ENCODE results near the gene ZCCHC9.
"Not testable (repeated sequence)": the region's sequence is repeated elsewhere in the genome, so short reads cannot be mapped to it uniquely, and the experiment has no call there.

Gene ZCCHC9

DNA sequence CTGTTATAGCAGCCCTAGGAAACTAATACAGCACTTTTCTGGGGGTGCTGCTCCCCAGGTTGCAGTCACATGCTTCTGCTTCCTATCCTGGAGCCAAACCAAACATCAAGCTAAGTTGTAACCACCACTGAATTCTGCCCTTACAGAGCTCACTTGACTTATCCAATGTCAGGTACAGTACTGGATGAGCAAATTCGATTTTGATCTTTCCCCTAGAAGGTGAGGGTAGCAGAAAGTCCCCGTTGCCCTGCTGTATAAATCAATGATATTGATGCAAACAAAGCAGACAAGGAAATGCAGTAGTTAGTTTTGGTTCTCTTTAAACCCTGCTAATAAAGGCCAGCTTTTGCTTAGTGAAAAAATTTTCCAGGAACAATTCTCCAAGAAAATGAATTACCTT, 36.4 kb downstream of the ZCCHC9 start:
- Mint-ChIP-seq H3K27ac (no peak overlapping the region), H3K4me3 (no peak overlapping the region), H3K4me1 (no peaks in the 10 kb centered on the region), H3K36me3 (ENCODE audit: low read depth) (no peaks in the 10 kb centered on the region), H3K27me3 (ENCODE audit: low read depth) (no peaks in the 10 kb centered on the region), H3K9me3 (no peaks in the 10 kb centered on the region)
- TF ChIP-seq, protein P1, sequence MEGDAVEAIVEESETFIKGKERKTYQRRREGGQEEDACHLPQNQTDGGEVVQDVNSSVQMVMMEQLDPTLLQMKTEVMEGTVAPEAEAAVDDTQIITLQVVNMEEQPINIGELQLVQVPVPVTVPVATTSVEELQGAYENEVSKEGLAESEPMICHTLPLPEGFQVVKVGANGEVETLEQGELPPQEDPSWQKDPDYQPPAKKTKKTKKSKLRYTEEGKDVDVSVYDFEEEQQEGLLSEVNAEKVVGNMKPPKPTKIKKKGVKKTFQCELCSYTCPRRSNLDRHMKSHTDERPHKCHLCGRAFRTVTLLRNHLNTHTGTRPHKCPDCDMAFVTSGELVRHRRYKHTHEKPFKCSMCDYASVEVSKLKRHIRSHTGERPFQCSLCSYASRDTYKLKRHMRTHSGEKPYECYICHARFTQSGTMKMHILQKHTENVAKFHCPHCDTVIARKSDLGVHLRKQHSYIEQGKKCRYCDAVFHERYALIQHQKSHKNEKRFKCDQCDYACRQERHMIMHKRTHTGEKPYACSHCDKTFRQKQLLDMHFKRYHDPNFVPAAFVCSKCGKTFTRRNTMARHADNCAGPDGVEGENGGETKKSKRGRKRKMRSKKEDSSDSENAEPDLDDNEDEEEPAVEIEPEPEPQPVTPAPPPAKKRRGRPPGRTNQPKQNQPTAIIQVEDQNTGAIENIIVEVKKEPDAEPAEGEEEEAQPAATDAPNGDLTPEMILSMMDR (IDR thresholded peaks at IDR 0.05; ENCODE audit: unreplicated experiment in 3 of 3), result no peak

DNA sequence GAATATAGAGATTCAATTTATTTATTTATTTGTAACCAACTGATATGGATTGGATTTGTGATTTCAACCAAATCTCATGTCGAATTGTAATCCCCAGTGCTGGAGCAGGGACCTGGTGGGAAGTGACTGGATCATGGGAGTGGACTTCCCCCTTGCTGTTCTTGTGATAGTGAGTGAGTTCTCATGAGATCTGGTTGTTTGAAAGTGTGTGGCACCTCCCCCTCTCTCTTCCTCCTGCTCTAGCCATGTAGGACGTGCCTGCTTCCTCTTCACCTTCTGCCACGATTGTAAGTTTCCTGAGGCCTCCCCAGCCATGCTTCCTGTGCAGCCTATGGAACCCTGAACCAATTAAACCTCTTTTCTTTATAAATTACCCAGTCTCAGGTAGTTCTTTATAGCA, 36.8 kb downstream of the ZCCHC9 start:
- H3K27me3 Mint-ChIP-seq (ENCODE audit: low read depth); H3K4me3 Mint-ChIP-seq; H3K4me1 Mint-ChIP-seq; H3K27ac Mint-ChIP-seq; H3K36me3 Mint-ChIP-seq (ENCODE audit: low read depth); H3K9me3 Mint-ChIP-seq: not testable (repeated sequence)

DNA sequence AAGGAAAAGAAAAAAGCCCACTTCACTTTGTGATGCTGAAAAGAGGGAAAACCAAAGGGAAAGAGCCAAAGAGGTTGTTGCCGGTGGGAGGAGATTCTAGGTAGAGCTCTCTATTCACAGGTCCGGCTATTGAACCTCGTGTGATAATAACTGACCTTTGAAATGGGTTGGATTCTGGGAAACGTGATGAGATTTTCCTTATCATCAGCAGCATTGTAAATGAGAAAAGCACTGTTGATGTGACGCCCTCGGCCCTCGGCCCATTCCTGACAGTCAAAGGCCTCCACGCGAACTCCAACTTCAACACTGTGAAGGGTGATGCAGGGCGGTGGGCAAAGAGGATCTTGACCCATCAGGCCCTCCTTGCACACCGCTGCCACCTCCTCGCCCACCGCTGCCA, 43.3 kb downstream of the ZCCHC9 start:
- no peak overlapping the region for H3K27ac Mint-ChIP-seq
- no peaks in the 10 kb centered on the region for H3K4me1 Mint-ChIP-seq
- no peaks in the 10 kb centered on the region for H3K36me3 Mint-ChIP-seq (ENCODE audit: low read depth)
- H3K27me3 Mint-ChIP-seq (ENCODE audit: low read depth), result peaks cover 5% of the 10 kb centered on the region
- H3K9me3 Mint-ChIP-seq, result no peaks in the 10 kb centered on the region
- no peak overlapping the region for H3K4me3 Mint-ChIP-seq
- TF ChIP-seq, protein P1 (IDR thresholded peaks at IDR 0.05; ENCODE audit: unreplicated experiment in 3 of 3), result no peak

DNA sequence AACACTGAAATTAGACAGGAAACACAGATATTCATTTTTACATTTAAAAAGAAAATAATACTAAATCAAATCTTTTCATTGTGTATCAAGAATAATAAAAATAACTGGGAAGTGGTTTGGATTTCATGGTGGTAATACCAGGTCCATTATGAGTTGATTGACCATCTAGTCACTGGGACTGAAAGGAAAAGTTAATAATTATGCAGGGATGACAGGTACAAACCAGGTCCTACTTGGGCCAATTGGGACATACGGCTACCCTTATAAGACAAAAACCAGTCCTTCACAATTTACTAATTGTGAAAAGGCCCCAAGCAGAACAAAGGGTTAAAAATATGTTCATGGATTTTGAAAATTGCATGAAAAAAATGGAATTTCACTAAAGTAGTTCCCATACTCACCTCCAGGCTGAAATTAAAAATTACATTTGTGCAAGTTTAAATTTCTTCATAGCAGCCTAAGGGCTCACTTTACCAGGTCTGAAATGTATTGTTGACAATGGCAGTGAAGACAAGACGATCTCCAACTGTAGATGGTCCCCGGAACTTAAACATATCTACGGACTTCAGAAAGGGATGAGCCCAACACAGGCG, 44.1 kb downstream of the ZCCHC9 start:
- no peaks in the 10 kb centered on the region for H3K9me3 Mint-ChIP-seq
- TF ChIP-seq, protein P1 (IDR thresholded peaks at IDR 0.05; ENCODE audit: unreplicated experiment in 3 of 3), result no peak
- no peak overlapping the region for H3K27ac Mint-ChIP-seq
- H3K4me3 Mint-ChIP-seq, result no peak overlapping the region
- no peaks in the 10 kb centered on the region for H3K36me3 Mint-ChIP-seq (ENCODE audit: low read depth)
- no peaks in the 10 kb centered on the region for H3K4me1 Mint-ChIP-seq
- peaks cover 5% of the 10 kb centered on the region for H3K27me3 Mint-ChIP-seq (ENCODE audit: low read depth)

DNA sequence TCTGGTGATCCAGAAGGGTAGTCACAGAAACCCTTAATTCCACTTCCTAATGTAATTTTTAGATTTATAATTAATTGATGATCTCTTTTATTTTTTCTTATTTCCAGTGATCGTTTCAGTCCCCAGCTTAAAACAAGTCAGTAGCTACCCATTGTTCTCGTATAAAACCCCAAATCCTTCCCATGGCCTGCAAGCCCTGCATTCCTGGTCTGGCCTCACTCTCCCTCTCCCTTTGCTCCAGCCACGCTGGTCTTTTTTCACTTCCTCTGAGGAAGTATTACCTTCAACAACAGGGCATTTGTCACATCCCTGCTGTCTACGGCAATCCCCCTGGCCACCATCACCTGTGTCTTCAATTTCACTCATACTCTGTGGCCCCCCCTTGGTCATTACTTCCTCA, 47.8 kb downstream of the ZCCHC9 start:
- peaks cover 5% of the 10 kb centered on the region for H3K27me3 Mint-ChIP-seq (ENCODE audit: low read depth)
- H3K9me3 Mint-ChIP-seq, result no peaks in the 10 kb centered on the region
- H3K4me3 Mint-ChIP-seq, result no peak overlapping the region

DNA sequence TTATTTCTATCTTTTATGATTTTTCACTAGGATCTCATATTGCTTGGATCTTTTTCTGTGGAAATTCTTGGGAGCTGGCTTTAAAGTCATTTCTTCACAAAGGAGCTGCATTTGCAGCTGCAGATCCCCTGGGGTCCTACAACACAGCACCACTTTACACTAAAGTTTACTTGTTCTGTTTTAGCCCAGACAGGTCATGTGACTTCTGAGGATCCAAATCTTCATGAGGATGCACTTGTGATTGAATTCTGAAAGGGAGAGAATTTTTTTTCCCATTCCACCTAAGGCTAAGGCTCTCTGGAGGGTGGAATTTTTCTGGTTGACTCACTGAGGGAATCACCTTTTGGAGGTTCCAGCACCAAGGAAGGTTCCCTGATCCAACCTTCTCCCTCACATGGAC, 49.1 kb downstream of the ZCCHC9 start:
- Mint-ChIP-seq H3K9me3 (no peaks in the 10 kb centered on the region), H3K27me3 (ENCODE audit: low read depth) (peaks cover 5% of the 10 kb centered on the region), H3K4me3 (no peak overlapping the region), H3K27ac (no peak overlapping the region), H3K4me1 (no peaks in the 10 kb centered on the region), H3K36me3 (ENCODE audit: low read depth) (no peaks in the 10 kb centered on the region)
- TF ChIP-seq, protein P1 (IDR thresholded peaks at IDR 0.05; ENCODE audit: unreplicated experiment in 3 of 3), result no peak

More for the DNA sequence above, 47.8 kb downstream of the ZCCHC9 start:
- H3K36me3 Mint-ChIP-seq (ENCODE audit: low read depth), result no peaks in the 10 kb centered on the region
- H3K4me1 Mint-ChIP-seq, result no peaks in the 10 kb centered on the region
- TF ChIP-seq, protein P1 (IDR thresholded peaks at IDR 0.05; ENCODE audit: unreplicated experiment in 3 of 3), result no peak
- no peak overlapping the region for H3K27ac Mint-ChIP-seq
